Measurements from ENCODE around the gene ZNF57. TPM values are rescaled to one million over a fixed set of nuclear protein-coding genes. Genes with fewer than 3 reads are reported as not detected.

The ZNF57 gene
- total and polyA plus RNA-seq, 2 of the 13 experiments (the other 11 are each of a cell fraction or from before 2014, with no cell fraction given): 6.6 to 17.5 TPM

- TF ChIP-seq, protein P1, sequence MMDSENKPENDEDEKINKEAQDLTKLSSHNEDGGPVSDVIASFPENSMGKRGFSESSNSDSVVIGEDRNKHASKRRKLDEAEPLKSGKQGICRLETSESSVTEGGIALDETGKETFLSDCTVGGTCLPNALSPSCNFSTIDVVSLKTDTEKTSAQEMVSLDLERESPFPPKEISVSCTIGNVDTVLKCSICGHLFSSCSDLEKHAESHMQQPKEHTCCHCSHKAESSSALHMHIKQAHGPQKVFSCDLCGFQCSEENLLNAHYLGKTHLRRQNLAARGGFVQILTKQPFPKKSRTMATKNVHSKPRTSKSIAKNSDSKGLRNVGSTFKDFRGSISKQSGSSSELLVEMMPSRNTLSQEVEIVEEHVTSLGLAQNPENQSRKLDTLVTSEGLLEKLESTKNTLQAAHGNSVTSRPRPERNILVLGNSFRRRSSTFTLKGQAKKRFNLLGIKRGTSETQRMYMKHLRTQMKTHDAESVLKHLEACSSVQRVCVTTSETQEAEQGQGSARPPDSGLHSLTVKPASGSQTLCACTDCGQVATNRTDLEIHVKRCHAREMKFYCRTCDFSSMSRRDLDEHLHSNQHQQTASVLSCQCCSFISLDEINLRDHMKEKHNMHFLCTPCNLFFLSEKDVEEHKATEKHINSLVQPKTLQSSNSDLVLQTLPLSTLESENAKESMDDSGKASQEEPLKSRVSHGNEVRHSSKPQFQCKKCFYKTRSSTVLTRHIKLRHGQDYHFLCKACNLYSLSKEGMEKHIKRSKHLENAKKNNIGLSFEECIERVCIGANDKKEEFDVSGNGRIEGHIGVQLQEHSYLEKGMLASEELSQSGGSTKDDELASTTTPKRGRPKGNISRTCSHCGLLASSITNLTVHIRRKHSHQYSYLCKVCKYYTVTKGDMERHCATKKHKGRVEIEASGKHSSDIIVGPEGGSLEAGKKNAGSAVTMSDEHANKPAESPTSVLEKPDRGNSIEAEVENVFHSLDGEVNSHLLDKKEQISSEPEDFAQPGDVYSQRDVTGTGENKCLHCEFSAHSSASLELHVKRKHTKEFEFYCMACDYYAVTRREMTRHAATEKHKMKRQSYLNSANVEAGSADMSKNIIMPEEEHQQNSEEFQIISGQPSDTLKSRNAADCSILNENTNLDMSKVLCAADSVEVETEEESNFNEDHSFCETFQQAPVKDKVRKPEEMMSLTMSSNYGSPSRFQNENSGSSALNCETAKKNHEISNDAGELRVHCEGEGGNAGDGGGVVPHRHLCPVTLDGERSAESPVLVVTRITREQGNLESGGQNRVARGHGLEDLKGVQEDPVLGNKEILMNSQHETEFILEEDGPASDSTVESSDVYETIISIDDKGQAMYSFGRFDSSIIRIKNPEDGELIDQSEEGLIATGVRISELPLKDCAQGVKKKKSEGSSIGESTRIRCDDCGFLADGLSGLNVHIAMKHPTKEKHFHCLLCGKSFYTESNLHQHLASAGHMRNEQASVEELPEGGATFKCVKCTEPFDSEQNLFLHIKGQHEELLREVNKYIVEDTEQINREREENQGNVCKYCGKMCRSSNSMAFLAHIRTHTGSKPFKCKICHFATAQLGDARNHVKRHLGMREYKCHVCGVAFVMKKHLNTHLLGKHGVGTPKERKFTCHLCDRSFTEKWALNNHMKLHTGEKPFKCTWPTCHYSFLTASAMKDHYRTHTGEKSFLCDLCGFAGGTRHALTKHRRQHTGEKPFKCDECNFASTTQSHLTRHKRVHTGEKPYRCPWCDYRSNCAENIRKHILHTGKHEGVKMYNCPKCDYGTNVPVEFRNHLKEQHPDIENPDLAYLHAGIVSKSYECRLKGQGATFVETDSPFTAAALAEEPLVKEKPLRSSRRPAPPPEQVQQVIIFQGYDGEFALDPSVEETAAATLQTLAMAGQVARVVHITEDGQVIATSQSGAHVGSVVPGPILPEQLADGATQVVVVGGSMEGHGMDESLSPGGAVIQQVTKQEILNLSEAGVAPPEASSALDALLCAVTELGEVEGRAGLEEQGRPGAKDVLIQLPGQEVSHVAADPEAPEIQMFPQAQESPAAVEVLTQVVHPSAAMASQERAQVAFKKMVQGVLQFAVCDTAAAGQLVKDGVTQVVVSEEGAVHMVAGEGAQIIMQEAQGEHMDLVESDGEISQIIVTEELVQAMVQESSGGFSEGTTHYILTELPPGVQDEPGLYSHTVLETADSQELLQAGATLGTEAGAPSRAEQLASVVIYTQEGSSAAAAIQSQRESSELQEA (CRISPR knock-in tag; IDR thresholded peaks at IDR 0.05; ENCODE audit: not compliant biosample characterization): no peak
- TF ChIP-seq HOXA3 (CRISPR knock-in tag; IDR thresholded peaks at IDR 0.05) (peak; percentile 43; the same call in 1 of the 2 replicates), FOXK1 (CRISPR knock-in tag; IDR thresholded peaks at IDR 0.05; ENCODE audit: borderline replicate concordance, low read depth) (no peak), ZNF263 (CRISPR knock-in tag; IDR thresholded peaks at IDR 0.05) (peak; percentile 98), ZNF18 (CRISPR knock-in tag; IDR thresholded peaks at IDR 0.05; ENCODE audit: insufficient replicate concordance) (peak; percentile 28), CREB1 (IDR thresholded peaks at IDR 0.05) (peak; percentile 77), CREB1 (CRISPR knock-in tag; IDR thresholded peaks at IDR 0.05) (peak; percentile 76), HIVEP1 (CRISPR knock-in tag; IDR thresholded peaks at IDR 0.05) (0 out of 2 replicates have a peak, but pooled peaks have one; percentile 70), ZBTB8A (CRISPR knock-in tag; IDR thresholded peaks at IDR 0.05; ENCODE audit: borderline replicate concordance, low read depth) (peak; percentile 49; the same call in 1 of the 2 replicates), ZNF629 (CRISPR knock-in tag; conservative IDR thresholded peaks at IDR 0.05) (no peak), CEBPG (CRISPR knock-in tag; IDR thresholded peaks at IDR 0.05) (0 out of 2 replicates have a peak, but pooled peaks have one; percentile 13), ZNF333 (CRISPR knock-in tag; IDR thresholded peaks at IDR 0.05; ENCODE audit: borderline replicate concordance) (no peak), ZNF652 (CRISPR knock-in tag; IDR thresholded peaks at IDR 0.05; ENCODE audit: borderline replicate concordance, low read depth) (no peak), CBX5 (CRISPR knock-in tag; IDR thresholded peaks at IDR 0.05; ENCODE audit: borderline replicate concordance) (0 out of 2 replicates have a peak, but pooled peaks have one; percentile 28), TMF1 (CRISPR knock-in tag; IDR thresholded peaks at IDR 0.05; ENCODE audit: low read depth) (peak; percentile 53; the same call in 1 of the 2 replicates)
- TF ChIP-seq, protein P2, sequence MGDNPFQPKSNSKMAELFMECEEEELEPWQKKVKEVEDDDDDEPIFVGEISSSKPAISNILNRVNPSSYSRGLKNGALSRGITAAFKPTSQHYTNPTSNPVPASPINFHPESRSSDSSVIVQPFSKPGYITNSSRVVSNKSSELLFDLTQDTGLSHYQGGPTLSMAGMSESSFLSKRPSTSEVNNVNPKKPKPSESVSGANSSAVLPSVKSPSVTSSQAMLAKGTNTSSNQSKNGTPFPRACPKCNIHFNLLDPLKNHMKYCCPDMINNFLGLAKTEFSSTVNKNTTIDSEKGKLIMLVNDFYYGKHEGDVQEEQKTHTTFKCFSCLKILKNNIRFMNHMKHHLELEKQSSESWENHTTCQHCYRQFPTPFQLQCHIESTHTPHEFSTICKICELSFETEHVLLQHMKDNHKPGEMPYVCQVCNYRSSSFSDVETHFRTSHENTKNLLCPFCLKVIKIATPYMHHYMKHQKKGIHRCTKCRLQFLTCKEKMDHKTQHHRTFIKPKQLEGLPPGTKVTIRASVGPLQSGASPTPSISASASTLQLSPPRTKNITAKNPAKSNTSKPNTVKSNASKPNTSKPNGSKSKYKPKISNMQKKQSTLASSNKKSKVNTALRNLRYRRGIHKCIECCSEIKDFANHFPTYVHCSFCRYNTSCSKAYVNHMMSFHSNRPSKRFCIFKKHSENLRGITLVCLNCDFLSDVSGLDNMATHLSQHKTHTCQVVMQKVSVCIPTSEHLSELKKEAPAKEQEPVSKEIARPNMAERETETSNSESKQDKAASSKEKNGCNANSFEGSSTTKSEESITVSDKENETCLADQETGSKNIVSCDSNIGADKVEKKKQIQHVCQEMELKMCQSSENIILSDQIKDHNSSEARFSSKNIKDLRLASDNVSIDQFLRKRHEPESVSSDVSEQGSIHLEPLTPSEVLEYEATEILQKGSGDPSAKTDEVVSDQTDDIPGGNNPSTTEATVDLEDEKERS (CRISPR knock-in tag; IDR thresholded peaks at IDR 0.05): no peak
These were observed 33.4 kb upstream of the ZNF57 start, which contains the start of gene ZNF556 (continued) for GRCh38 chr19:2867025-2867991.
